ENCODE results near the gene WDR7. TPM values are rescaled to one million over a fixed set of nuclear protein-coding genes. Genes with fewer than 3 reads are reported as not detected.

WDR7 gene
- total and polyA plus RNA-seq, 9 of the 15 experiments (the other 6 are each of a cell fraction or from before 2014, with no cell fraction given) = 1.4 to 9.4 (median 5.3) TPM

DNA sequence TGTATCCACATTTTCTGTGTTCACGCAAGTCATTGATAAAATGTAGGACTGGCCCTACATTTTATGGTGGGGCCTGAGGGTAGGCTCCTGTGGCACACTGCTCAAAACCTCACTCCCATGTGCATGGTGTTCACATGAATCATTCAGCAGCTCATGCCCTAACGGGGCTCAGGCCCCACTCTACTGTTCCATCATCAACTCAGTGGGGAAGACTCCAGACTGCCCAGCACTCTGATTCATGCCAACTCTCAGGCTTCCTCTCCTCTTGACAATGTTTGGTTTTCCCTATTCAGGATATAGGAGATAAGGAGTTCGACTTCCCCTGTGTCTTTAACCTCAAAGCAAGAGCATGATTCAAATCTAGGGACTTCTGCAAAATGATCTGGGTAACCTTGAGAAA is 403.7 kb downstream of the WDR7 start:
- FAIRE-seq (no peak), DNase-seq (ENCODE audit: extremely low read depth in 1 of 4, low spot score in 3 of 4) (no peak), ATAC-seq (no peak)
- in situ Hi-C loops (cut with MboI) = no loop called here
- H3K4me2 ChIP-seq (ENCODE audit: insufficient read depth, low read length) = no peak overlapping the region
- 0% methylated on average over 3 of the region's 3 CpGs for WGBS (ENCODE audit: insufficient coverage, low coverage, missing lambda C conversion rate)
- H4K20me1 ChIP-seq (replicated peaks; ENCODE audit: control insufficient read depth, insufficient read depth, low read length) = peaks cover 2% of the 10 kb centered on the region; the same call in 1 of the 2 replicates
- no TSS peak for BruUV-seq (replicated peaks)
- TF ChIP-seq PRMT5 (CRISPR knock-in tag; IDR thresholded peaks at IDR 0.05) (no peak), NR2C1 (IDR thresholded peaks at IDR 0.05) (no peak), NR2C1 (tag; IDR thresholded peaks at IDR 0.05) (no peak), CSDE1 (IDR thresholded peaks at IDR 0.05) (no peak), CBX2 (IDR thresholded peaks at IDR 0.05; ENCODE audit: insufficient read depth, low read length, poor library complexity, severe bottlenecking) (no peak), SRF (CRISPR knock-in tag; IDR thresholded peaks at IDR 0.05) (no peak), NRF1 (conservative IDR thresholded peaks at IDR 0.05 in 1 of 2, IDR thresholded peaks at IDR 0.05 in 1 of 2) (no peak), RNF2 (IDR thresholded peaks at IDR 0.05) (no peak), ZKSCAN1 (IDR thresholded peaks at IDR 0.05; ENCODE audit: low read depth, low read length) (no peak)
- H3K9me1 ChIP-seq (ENCODE audit: control insufficient read depth, insufficient read depth, low read length) = no peaks in the 10 kb centered on the region
- H3K9me3 ChIP-seq (replicated peaks; ENCODE audit: control insufficient read depth, insufficient read depth, low read depth, low read length) = no peaks in the 10 kb centered on the region
- no peak overlapping the region for H3K9ac ChIP-seq (ENCODE audit: insufficient read depth in 1 of 2, low read depth in 2 of 2, low read length in 2 of 2)
- H3K27me3 ChIP-seq (ENCODE audit: control insufficient read depth in 2 of 2, insufficient read depth in 2 of 2, low read length in 2 of 2) = peaks cover 0 to 22% of the 10 kb centered on the region in 2 experiments; a peak in 2 of 5 replicates
- H2AFZ ChIP-seq (ENCODE audit: low read depth, low read length) = no peak overlapping the region
- peaks cover 10 to 12% of the 10 kb centered on the region in 2 experiments; a peak in 3 of 5 replicates for H3K4me1 ChIP-seq (replicated peaks in 1 of 2; ENCODE audit: control insufficient read depth in 2 of 2, insufficient read depth in 2 of 2, low read length in 2 of 2)
- intact Hi-C loops (cut with micrococcal nuclease) = no loop called here
- ChIA-PET CTCF (ENCODE audit: low intra/inter-chr PET ratio) (no interaction called here), POLR2A (no interaction called here)
- H3K4me3 ChIP-seq = no peak overlapping the region
- no peak overlapping the region for H3K27ac ChIP-seq (ENCODE audit: extremely low read depth, low read depth, low read length)
- H3K79me2 ChIP-seq (ENCODE audit: control insufficient read depth, insufficient read depth, low read length) = no peaks in the 10 kb centered on the region
- H3K36me3 ChIP-seq (ENCODE audit: control insufficient read depth, insufficient read depth, low read length) = no peaks in the 10 kb centered on the region

Data from K562 (cell line).